Ureter (tissue), 1 donor: ENCODE data around the gene CYP19A1. TPM values are rescaled to one million over a fixed set of nuclear protein-coding genes. Genes with fewer than 3 reads are reported as not detected.
"Not testable (repeated sequence)": the region's sequence is repeated elsewhere in the genome, so short reads cannot be mapped to it uniquely, and the experiment has no call there.

Experiments
- DNase-seq: peaks from one replicate; pipeline ENCODE4 v3.0.0-alpha.2; 2020; ENCODE audit warnings: low spot score
- total RNA-seq: library from RNA; stranded (reverse); gene quantifications from one replicate; pipeline ENCODE4 v1.2.4, GENCODE V29; 2023
- donor health status: DM: yes; HTN: yes; CAD: no.

The CYP19A1 gene
- total RNA-seq, 1 donor from 2014 or later = 0.34 TPM

DNA sequence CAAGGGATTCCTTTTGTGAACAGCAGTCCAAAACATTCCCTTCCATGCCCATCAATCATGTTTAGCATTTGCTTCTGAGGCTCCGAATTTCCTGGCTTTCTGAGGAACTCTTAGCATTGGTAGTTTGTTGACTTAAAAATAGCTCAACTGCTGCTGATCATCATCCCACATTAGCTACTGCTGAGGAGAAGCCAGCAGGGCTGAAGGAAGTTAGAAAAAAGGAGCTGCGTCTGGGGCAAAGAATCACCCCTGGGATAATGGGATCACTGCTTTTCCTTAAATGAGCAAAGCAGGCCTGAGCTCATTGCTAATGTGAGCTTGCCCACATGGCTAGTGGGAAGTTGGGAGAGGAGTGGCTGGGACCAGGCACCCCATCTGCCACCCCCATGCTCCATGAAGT, 39.8 kb downstream of the CYP19A1 start:
- DNase-seq = no peak

DNA sequence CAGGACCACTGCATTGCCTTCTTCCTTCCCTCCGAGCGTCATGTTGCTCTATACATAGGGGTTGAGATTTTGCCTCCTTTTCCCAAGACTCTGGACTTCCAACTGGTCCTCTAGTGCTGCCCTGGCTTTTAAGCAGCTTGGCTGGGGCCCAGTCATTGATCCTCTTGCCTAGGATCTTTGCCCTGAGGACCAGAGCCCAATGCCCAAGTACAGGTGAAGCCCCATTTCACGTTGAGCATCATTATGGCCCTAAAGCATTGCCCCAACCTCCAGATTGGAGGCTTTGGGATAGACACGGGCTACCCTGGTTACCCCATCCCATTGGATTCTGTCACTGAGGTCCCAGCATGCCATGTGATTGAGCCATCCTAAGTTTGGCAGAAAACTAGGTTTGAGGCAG, 47.7 kb downstream of the CYP19A1 start:
- DNase-seq = no peak

DNA sequence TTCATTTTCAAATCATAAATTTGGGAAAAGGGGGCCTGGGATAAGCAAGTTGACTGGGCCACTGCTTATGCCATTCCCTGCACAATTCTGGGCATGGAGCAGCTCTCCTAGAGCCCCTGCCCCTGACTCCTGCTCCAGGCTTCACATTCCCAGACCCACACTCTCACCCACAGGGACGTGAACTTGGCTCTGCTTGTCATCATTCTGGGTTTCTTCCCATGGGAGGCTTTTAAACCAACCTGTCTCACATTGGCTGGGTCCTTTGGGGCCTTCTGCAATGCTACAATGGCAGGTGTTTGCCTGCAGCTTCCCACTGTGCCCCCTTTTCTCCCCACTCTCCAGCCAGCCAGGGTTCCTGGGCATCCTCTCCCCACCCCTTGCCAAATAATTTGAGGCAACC, 49.1 kb downstream of the CYP19A1 start:
- no peak for DNase-seq

DNA sequence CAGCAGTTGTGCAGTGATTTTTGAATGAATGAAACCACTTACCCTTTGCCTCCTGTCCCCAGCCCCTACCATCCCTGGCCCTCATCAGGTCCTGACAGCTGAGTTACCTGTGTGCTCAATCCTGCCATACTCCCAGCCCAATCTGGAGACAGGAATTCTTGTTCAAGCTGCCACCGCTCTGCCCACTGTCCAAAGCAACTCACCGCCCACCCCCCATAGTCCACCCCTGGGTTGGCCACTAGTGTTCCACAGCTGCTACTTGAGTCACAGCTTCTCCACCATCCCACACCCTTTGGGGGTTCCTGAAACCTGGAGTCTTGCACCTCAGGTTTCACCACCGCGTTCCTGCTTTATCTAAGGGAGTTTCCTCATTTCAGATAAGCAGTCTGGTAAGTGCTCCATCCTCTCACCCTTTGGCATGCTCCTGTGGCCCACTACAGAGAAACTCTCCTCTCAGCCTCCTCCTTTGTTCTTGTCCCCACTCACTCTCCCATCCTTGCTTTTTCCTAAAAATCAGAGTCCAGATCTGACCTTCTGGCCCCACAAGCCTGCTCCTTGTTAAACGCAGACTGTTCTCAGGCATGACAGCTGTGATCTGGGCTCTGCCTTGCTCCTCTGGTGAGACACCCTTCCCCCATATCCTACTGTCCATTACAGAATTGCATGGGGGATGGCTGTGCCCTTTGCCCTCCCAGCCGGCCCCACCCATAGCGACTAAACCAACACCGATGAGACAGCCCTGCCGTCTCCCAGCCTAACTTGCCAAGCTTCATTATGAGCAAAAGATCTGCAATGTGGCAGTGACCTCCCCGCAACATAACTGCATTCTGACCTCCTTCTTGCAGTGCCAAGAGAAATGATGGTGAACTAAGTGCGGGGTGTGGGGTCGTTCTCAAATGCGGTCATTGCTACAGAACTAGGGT, 50.0 kb downstream of the CYP19A1 start:
- DNase-seq = no peak

DNA sequence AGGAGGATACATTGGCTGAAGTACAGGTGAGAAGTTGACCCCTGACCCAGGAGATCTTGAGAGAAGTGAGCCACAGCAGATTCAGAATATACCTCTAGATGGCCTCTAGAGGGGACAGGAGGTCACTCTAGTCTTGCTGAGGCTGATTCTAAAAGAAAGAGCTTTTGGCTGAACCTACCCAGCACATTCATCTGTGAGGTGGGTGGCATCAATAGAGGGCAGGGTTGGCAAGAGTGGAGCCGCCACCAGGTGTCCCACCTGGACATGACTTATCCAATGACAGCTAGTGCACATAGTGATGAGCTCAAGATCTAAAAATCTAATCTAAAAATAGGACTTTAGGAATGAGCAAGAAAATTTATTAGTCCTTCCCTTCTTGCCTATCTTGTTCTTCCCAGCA, 51.6 kb downstream of the CYP19A1 start:
- DNase-seq = no peak

DNA sequence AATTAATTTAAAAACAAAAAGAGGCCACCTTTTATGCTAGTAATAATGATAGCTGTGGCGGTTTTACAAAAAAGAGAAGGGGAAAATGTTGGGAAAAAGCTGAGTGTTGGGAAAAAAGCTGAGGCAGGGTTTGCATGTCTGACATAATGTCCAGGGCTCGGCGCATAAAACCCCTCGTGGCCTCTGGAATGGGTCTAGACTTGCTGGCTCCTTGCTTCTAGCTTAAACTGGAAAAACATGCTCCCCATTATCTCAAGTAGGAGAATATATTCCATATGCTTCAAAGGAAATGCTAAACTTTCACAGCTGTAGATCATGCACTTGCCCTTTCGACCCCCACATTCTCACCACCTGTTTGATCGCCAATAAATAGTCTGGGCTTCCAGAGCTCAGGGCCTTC, 53.0 kb downstream of the CYP19A1 start:
- no peak for DNase-seq

DNA sequence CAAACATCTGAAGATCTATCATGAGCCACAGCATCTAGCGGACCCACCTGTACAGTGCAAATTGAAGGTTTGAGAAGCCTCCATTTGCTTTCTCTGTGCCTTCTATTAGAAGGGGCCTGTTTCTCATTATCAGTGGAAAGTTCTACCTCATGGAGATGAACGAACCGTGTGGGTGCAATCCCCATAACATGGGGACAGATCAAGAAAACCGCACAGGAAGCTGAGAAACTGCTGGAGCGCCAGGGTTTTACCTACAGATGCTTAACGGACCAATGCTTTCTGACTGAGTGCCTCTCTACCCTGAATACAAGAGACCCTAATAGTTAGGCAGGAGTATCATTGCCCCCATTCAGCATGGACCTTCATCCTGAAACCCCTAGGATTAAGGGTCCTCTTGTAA, 53.5 kb downstream of the CYP19A1 start:
- DNase-seq = no peak

DNA sequence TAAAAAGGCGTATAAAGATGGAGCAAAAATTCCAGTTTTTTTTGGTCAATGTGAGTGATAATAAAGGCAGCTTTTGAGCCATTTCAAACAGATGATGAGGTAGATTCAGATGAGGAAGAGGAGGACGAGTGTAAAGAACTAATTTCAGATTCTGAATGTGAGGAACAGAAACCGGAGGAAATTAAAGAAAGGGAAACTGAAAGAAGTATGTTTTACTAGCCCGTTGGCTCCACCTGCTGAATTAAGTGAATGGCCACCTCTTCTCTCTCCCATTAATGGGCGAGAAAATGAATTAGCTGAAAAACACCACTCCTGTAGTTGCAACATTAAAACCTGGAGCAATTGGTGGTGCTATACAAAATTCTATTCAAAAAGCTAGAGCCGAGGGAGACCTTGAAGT, 55.4 kb downstream of the CYP19A1 start:
- DNase-seq = no peak

DNA sequence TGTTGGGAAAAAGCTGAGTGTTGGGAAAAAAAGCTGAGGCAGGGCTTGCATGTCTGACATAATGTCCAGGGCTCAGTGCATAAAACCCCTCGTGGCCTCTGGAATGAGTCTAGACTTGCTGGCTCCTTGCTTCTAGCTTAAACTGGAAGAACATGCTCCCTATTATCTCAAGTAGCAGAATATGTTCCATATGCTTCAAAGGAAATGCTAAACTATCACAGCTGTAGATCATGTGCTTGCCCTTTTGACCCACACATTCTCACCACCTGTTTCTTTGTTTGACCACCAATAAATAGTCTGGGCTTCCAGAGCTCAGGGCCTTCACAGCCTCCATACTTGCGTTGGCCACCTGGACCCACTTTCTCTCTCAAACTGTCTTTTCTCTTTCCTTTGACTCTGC, 56.2 kb downstream of the CYP19A1 start:
- DNase-seq = not testable (repeated sequence)

DNA sequence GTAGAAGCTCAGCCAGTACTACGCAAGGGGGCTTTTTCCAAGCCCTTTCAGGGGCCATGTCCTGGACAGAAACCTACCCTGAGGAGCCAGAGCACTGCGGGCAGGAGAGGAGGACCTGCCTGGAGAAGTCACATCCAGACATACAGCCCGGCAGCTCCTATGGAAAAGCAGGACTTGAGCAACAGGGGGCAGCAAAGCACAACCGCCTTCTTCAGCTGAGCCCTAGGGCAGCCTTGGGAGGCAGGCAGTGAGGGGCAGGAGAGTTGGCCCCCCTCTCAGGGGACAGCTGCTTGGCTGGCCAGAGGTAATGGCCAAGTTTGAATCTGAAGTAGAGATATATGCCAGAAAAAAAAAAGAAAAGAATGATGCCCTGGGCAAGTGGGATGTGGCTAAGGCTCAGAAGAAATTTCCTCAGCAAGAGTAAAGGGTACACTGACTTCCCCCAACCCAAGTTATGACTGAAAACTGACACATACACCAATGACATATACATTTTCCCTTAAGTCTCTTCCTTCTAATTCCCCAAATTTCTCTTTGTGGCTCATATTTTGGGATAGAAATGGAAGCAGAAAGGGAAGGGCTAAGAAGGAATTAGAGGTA, 56.9 kb downstream of the CYP19A1 start:
- peak; percentile 55 for DNase-seq

DNA sequence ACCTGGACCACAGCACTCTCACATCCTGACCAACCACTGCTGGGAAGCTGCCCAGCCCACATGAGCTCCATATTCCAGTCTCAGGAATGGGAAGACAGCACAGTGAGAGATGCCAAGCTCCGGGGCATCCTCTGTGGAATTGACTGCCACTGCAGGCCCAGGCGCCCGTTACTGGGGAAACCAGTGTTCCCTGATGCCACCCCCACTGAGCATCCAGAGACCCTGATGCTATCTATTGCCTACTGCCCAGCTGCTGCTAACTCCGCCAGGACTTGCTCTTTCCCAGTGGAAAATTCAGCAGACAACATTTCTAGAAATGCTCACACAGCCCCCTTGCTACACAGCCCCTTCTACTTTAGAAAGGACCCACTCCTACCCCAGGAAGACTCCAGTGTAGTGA, 57.6 kb downstream of the CYP19A1 start:
- DNase-seq = no peak

DNA sequence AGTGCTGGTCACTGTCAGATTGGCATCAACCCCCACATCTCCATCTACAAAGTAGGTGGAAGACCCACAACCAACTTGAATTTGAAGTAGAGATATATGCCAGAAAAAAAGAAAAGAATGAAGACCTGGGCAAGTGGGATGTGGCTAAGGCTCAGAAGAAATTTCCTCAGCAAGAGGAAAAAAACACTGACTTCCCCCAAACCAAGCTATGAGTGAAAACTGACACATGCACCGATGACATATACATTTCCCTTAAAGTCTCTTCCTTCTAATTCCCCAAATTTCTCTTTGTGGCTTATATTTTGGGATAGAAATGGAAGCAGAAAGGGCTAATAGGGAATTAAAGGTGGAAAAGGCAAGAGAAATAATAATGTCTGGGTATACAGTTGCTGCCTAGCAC, 59.0 kb downstream of the CYP19A1 start:
- no peak for DNase-seq

DNA sequence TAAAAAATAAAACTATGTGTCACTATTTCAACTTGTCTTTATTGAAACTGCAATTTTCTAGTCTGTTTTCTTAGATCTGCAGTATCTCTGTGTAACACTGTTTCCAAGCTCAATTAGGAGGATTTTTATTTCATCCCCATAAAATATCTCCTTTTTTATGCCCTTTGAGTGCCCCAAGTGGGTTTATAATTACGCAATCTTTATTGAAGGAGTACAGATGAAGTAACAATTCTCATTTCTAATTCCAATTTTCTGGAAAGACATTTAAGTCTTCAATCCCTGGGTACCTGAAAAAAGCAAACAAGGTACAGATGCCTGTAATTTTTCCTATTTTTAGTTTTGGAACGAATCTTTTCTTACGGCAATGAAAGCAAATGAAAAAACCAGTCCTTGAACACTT, 61.3 kb downstream of the CYP19A1 start:
- no peak for DNase-seq

DNA sequence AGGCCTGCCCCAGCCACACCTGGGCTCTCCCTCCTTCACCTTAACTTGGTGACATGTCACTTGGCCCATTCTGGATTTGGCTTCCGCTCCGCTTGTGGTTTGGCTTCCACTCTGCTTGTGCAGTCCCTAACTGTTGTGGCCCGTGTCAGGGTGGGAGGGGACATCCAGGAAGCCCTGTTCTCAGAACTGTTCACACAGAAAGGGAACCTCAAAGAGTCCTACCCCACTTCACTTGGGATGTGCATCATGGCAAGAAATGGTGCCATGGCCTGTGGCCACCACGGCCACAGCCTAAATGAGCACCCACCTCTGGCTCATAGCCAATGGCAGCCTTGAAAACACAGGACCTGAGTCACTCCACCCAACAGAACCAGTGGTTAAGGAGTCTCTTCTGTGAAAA, 63.4 kb downstream of the CYP19A1 start:
- no peak for DNase-seq

DNA sequence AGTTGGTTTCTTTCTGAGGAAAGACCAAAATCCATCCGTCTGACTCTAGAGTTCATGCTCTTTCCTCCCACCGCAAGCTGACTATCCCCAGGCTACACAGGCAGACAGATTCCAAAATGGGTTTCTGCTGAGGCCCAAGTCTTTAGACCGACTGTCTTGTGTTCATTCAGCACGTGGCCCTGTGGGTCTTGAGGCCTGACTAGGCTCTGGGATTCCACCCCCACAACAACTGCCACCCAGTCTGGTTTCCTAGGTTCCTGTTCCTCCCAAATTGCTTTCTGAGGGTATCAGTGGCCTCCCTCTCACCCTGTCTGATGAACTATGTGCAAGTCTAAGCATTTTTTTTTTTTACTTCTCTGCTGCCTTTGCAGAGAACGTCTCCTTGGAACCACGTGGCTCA, 67.7 kb downstream of the CYP19A1 start:
- DNase-seq = no peak

DNA sequence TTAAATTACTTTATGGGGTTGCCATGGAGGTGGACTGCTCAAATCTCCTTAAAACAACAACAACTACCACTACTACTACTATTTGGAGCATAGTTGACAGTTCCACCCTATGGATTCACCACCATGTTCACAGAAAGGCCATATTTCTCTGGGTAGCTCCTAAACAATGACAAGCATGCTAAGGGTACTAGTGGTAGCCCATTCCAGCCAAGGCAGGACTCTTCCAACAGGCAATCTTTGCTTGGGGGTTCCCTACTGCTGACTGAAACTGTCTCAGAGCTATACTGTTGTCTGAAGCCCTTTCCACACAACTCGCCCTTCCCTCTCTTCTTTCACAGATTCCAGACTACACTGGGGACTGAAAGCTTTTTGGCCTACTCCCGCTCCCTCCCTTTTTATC, 68.9 kb downstream of the CYP19A1 start:
- DNase-seq = no peak

DNA sequence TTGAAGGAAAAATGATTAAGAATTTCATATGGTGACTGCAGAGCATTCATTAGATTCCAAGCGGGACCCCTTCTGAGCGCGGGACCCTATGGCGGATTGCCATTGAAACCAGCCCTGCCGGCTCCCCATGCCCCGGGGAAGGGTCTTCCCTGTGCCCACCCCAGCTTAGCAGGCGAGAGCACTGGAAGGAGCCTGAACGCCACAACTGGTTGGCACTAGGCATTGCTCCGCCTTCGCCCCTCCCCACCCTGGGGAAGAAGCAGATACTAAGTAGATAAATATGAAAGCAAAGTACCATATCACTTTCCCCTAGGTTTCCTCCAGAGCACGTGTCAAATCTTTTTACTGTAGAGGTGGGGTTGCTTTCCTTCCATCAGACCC, 70.7 kb downstream of the CYP19A1 start:
- no peak for DNase-seq

DNA sequence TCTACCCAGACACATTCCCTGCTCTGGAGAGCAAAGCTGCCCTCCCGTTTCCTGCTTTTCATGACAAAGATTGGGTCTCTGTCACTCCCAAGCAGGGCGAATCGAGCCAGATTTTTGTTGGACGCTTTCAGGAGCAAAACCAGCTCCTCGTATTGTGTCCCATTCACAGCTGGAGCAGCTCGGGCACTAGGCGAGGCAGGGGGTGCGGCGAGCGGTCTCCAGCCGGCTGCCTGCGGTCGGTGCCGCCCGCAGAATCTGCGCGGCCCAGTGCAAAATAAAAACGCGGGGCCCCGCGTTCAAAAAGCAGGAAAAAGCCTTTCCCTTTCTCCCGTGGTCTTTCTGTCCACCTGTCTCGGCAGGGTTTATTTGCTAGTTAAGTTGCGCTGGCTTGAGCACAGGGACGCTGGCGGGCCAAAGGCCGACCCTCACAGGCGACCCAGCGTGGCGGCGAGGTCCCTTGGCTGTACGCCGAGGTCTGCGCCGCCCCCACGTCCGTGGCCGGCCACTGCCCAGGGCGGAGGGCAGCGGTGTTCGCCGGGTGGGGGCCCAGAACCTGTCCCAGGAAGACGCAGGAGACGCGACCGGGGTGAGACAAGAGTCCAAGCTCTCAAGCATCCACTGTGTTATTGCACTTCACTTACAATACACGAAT, 71.2 kb downstream of the CYP19A1 start:
- DNase-seq = no peak

DNA sequence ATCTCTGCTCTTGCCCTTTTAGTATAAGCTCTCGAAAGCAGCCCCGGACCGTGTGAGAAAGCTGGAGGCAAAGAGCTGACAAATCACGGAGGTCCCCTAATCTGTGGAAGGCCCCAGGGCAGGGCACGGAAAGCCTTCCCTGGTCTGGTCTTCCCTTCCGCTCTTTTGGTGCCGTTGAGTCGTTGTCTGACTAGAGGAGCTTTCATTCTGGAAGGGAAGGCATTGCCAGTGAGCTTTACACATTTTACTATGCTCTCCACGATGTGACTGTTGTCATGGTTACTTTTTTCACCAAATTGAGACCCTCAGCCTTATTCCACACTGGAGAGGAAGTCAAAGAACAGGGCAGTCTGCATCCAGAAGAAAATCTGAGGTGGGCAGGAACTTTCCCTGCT, 71.7 kb downstream of the CYP19A1 start:
- DNase-seq = no peak

DNA sequence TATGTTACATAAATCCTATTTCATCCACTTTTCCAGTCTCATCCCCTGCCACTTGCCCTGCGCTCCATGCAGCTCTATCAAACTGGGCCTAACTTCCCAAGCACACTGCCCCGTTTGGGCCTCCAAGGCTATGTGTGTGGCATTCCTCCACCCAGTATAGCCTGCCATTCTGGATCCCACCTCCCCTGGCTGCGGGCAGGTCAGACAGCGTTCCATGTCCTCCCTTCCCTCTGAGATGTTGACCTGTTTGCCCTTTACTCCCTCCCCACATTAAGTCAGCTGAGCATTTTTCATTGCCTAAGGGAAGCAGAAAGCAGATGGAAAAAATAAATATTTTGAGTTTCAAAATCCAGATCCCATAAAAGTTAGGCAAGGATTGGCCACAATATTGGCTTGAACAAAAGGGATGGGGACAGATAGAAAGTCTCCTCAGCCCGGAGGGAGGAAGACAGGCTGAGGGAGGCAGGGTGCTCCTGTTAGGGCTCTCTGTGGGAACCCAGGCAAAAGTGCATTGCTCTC, 73.3 kb downstream of the CYP19A1 start:
- DNase-seq = no peak

DNA sequence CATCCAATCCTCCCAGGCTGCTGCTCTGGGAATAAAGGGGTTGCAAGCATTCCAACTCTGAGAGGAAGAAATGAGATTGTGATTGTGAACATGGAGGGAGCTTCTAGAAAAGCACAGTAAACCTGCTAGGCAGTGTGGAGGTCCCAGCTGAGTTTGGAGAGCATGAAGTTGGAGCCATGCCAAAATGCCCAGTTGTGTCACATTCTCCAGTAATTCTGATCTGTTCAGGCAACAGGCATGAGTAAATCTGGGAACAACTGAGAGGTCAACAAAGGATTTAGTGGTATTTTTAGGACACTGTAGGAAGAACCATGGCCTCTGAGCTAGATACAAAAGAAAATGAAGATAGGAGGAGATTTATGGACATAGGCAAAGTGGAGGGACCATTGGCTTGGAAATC, 74.7 kb downstream of the CYP19A1 start:
- no peak for DNase-seq

DNA sequence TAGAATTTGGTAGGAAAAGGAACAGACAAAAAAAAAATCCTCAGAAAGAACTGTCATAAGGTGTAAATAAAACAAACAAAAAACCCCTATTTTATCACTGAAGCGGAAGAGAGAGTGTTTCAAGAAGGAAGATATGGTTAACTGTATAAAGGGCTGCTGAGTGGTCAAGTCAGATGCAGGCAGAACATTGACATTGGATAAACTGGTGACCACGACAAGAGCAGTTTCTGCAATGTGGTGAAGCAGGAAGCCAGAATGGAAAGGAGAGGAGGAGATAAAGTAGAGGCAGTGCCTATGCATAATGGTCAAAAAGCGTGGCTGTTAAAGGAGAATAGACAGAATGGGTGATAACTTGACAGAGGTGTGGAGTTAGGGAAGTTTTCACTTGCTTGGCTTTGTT, 75.3 kb downstream of the CYP19A1 start:
- no peak for DNase-seq

DNA sequence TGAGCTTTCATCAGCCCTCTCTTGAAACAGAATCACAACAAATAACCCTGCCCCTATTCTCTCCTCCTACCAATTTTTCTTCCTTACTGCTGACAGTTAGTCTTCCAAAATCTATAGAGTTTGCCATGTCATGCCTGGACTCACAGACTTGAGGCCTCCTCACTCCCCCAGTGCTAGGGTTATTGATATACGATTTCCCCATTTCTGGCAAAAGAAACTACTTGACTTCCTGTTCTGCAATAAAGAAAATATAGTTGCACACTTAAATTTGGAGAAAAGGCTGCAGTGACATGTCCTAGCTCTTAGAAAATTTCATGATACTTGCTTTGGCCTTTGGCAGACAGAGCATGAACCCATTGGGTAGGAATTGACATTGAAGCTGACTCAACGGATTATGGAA, 75.9 kb downstream of the CYP19A1 start:
- DNase-seq = no peak
